Keratinocyte (primary cell): Measurements from ENCODE around the gene TAS2R39. TPM values are rescaled to one million over a fixed set of nuclear protein-coding genes. Genes with fewer than 3 reads are reported as not detected.
"Not testable (repeated sequence)": the region's sequence is repeated elsewhere in the genome, so short reads cannot be mapped to it uniquely, and the experiment has no call there.

Experiments
- DNase-seq: peaks from one replicate; pipeline ENCODE4 v3.0.0-alpha.2; 2011; ENCODE audit warnings: low read depth, missing footprints, low spot score
- FAIRE-seq: peaks from 2 replicates; lab custom pipeline; 2011; peaks lifted over from hg19 to GRCh38; lab: Jason Lieb, UNC
- H2AFZ ChIP-seq: 2 replicates; pipeline ENCODE4 v1.6.0; 2012; ENCODE audit warnings: low read length, control low read depth, inconsistent platforms; ENCODE audit not compliant: control insufficient read depth
- H3K27ac ChIP-seq: 2 replicates; pipeline ENCODE4 v1.5.1; 2011; ENCODE audit warnings: low read length; ENCODE audit not compliant: control insufficient read depth, insufficient read depth
- H3K27me3 ChIP-seq: 3 replicates; pipeline ENCODE4 v1.6.0; 2011; ENCODE audit warnings: low read length; ENCODE audit not compliant: control insufficient read depth, insufficient read depth; ENCODE audit errors: extremely low read depth
- H3K36me3 ChIP-seq, 2 experiments: 2 replicates in 1 of 2; 3 replicates in 1 of 2; pipeline ENCODE4 v1.5.1; 2011; ENCODE audit warnings: low read length in 2 of 2, mild to moderate bottlenecking in 1 of 2; ENCODE audit not compliant: control insufficient read depth in 2 of 2, insufficient read depth in 2 of 2; ENCODE audit errors: extremely low read depth in 1 of 2
- H3K4me1 ChIP-seq: 3 replicates; pipeline ENCODE4 v1.5.1; 2011; ENCODE audit warnings: low read length; ENCODE audit not compliant: control insufficient read depth, insufficient read depth; ENCODE audit errors: extremely low read depth
- H3K4me2 ChIP-seq: 3 replicates; pipeline ENCODE4 v1.6.0; 2011; ENCODE audit warnings: low read depth, low read length; ENCODE audit not compliant: control insufficient read depth, insufficient read depth; ENCODE audit errors: extremely low read depth
- H3K4me3 ChIP-seq, 3 experiments: fragments of 200-600 bp in 1 of 3; sonication (generic) in 1 of 3; 2 replicates in 2 of 3; 3 replicates in 1 of 3; pipeline ENCODE4 v1.5.1; 2011 to 2016; ENCODE audit warnings: low read length in 3 of 3, mild to moderate bottlenecking in 3 of 3, control low read depth in 2 of 3, inconsistent platforms in 1 of 3, low read depth in 1 of 3, mixed read lengths in 1 of 3, mixed run types in 1 of 3, moderate library complexity in 1 of 3; ENCODE audit not compliant: control insufficient read depth in 2 of 3, insufficient read depth in 2 of 3; ENCODE audit errors: extremely low read depth in 1 of 3
- H3K79me2 ChIP-seq: 2 replicates; pipeline ENCODE4 v1.6.0; 2012; ENCODE audit warnings: low read length; ENCODE audit not compliant: control insufficient read depth, insufficient read depth
- H3K9ac ChIP-seq: 3 replicates; pipeline ENCODE4 v1.6.0; 2011; ENCODE audit warnings: low read length; ENCODE audit not compliant: control insufficient read depth, insufficient read depth; ENCODE audit errors: extremely low read depth
- H3K9me1 ChIP-seq: 3 replicates; pipeline ENCODE4 v1.6.0; 2011; ENCODE audit warnings: low read length; ENCODE audit not compliant: control insufficient read depth, insufficient read depth; ENCODE audit errors: extremely low read depth
- H3K9me3 ChIP-seq: 2 replicates; pipeline ENCODE4 v1.5.1; 2012; ENCODE audit warnings: low read depth, low read length; ENCODE audit not compliant: control insufficient read depth
- H4K20me1 ChIP-seq: 3 replicates; pipeline ENCODE4 v1.6.0; 2011; ENCODE audit warnings: low read length; ENCODE audit not compliant: control insufficient read depth, insufficient read depth; ENCODE audit errors: extremely low read depth
- EZH2 ChIP-seq: IDR thresholded peaks from one replicate; pipeline ENCODE4 v1.6.1; 2012; ENCODE audit warnings: inconsistent platforms, mild to moderate bottlenecking, low read length, moderate library complexity
- dilution Hi-C: fragments of 300-500 bp; cut with MboI; formaldehyde crosslinking; loops from one replicate; pipeline ENCODE4 v1.7.0; 2020; ENCODE audit warnings: low sequenced_read_pairs; ENCODE audit not compliant: extremely low pct_ligation_motif_present
- polyA plus RNA-seq, 5 experiments: library from polyadenylated mRNA; depleted of rRNA in 3 of 5; stranded (reverse) in 3 of 5; stranded (forward) in 1 of 5; unstranded in 1 of 5; fragments of >200 nt; gene quantifications; 1 replicate in 1 of 5; 2 replicates in 3 of 5; 3 replicates in 1 of 5; pipeline versions ENCODE4 v1.2.1 to v1.2.3, GENCODE V29; 2011 to 2012; ENCODE audit warnings: missing spikeins in 2 of 5, low read depth in 1 of 5, low replicate concordance in 1 of 5
- TF ChIP-seq, protein P1 (sequence below), 3 experiments: IDR thresholded peaks in 1 of 3; conservative IDR thresholded peaks in 1 of 3; optimal IDR thresholded peaks in 1 of 3; 2 replicates in 2 of 3; 3 replicates in 1 of 3; pipeline versions ENCODE3 to v1.5.1; 2011; ENCODE audit warnings: low read length in 3 of 3, mild to moderate bottlenecking in 3 of 3, moderate library complexity in 2 of 3, control low read depth in 1 of 3, inconsistent platforms in 1 of 3; ENCODE audit not compliant: insufficient read depth in 2 of 3; ENCODE audit errors: extremely low read depth in 1 of 3

Gene TAS2R39
- polyA plus RNA-seq, 1 donor (not counting 4 experiments of a cell fraction or from before 2014, with no cell fraction given) = not detected

DNA sequence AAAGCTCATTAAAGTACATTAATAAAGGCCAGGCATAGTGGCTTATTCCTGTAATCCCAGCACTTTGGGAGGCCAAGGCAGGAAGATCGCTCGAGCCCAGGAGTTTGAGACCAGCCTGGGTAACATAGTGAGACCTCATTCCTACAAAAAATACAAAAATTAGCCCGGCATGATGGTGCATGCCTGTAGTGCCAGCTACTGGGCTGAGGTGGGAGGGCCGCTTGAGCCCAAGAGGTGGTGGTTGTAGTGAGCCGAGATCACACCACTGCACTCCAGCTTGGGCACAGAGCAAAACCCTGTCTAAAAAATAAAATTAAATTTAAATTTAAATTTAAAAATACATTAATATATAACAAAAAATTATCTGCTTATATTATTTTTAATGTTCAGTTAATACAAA, 7.1 kb upstream of the TAS2R39 start:
- Histone ChIP-seq H3K27ac (no peak overlapping the region), H3K27me3 (no peaks in the 10 kb centered on the region), H3K4me2 (no peak overlapping the region), H3K9me1 (no peaks in the 10 kb centered on the region), H3K79me2 (no peaks in the 10 kb centered on the region), H3K4me3 (no peak overlapping the region), H3K9ac (no peak overlapping the region), H3K9me3 (no peaks in the 10 kb centered on the region), H2AFZ (no peak overlapping the region), H3K36me3 (no peaks in the 10 kb centered on the region), H4K20me1 (no peaks in the 10 kb centered on the region), H3K4me1 (no peaks in the 10 kb centered on the region)
- no peak for TF ChIP-seq EZH2
- TF ChIP-seq, protein P1, sequence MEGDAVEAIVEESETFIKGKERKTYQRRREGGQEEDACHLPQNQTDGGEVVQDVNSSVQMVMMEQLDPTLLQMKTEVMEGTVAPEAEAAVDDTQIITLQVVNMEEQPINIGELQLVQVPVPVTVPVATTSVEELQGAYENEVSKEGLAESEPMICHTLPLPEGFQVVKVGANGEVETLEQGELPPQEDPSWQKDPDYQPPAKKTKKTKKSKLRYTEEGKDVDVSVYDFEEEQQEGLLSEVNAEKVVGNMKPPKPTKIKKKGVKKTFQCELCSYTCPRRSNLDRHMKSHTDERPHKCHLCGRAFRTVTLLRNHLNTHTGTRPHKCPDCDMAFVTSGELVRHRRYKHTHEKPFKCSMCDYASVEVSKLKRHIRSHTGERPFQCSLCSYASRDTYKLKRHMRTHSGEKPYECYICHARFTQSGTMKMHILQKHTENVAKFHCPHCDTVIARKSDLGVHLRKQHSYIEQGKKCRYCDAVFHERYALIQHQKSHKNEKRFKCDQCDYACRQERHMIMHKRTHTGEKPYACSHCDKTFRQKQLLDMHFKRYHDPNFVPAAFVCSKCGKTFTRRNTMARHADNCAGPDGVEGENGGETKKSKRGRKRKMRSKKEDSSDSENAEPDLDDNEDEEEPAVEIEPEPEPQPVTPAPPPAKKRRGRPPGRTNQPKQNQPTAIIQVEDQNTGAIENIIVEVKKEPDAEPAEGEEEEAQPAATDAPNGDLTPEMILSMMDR (optimal IDR thresholded peaks at IDR 0.05 in 1 of 3, IDR thresholded peaks at IDR 0.05 in 1 of 3, conservative IDR thresholded peaks at IDR 0.05 in 1 of 3; ENCODE audit: extremely low read depth in 1 of 3, insufficient read depth in 2 of 3, low read length in 3 of 3) = no peak
- dilution Hi-C loops = no loop called here
- no peak for FAIRE-seq
- no peak for DNase-seq

DNA sequence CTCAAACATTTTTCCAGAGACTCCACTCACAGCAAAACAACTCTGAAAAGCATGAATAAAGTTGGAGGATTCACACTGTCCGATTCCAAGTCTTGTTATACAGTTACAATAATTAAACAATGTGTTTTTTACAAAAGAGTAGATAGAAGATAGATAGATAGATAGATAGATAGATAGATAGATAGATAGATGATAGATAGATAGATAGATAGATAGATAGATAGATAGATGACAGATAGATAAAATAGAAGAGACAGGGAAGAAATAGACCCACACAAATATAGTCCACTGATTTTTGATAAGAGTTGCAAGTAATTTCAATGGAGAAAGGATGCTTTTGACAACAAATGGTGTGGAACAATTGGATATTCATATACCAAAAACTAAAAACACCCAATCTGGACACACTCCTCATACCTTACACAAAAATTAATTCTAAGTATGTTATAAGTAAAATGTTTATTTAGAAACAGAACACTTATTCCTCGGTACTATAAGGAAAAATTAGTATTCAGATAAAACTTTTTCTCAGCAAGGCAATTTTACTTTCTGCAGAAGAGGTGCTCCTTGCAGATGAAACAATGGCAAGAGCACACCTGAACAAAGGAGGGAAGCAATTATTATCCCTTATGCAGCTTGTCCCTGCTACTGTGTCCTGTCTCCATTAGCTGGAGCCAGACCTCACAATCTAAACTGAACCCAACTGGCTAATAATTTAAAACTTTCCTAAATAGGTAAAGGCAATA, 5.7 kb upstream of the TAS2R39 start:
- dilution Hi-C loops = no loop called here
- Histone ChIP-seq H3K4me3 (no peak overlapping the region), H2AFZ (no peak overlapping the region), H3K9me3 (no peaks in the 10 kb centered on the region), H3K9ac (no peak overlapping the region), H3K4me2 (no peak overlapping the region), H3K4me1 (no peaks in the 10 kb centered on the region), H3K9me1 (no peaks in the 10 kb centered on the region), H4K20me1 (no peaks in the 10 kb centered on the region), H3K79me2 (no peaks in the 10 kb centered on the region), H3K27ac (no peak overlapping the region), H3K27me3 (no peaks in the 10 kb centered on the region), H3K36me3 (no peaks in the 10 kb centered on the region)
- DNase-seq (no peak), FAIRE-seq (no peak)
- TF ChIP-seq, protein P1 (optimal IDR thresholded peaks at IDR 0.05 in 1 of 3, IDR thresholded peaks at IDR 0.05 in 1 of 3, conservative IDR thresholded peaks at IDR 0.05 in 1 of 3; ENCODE audit: extremely low read depth in 1 of 3, insufficient read depth in 2 of 3, low read length in 3 of 3) = no peak
- TF ChIP-seq EZH2 = no peak

DNA sequence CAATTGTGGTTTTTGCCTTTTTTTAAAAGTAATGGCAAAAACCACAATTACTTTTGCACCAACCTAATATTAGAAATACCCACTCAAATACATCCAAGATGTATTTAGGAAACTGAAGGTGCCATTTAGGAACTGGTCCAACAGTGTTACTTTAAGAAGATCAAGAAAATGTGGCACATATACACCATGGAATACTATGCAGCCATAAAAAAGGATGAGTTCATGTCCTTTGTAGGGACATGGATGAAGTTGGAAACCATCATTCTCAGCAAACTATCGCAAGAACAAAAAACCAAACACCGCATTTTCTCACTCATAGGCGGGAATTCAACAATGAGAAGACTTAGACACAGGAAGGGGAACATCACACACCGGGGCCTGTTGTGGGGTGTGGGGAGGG, 2.4 kb upstream of the TAS2R39 start:
- H3K36me3 ChIP-seq, H3K27ac ChIP-seq, H3K79me2 ChIP-seq, H2AFZ ChIP-seq, dilution Hi-C loops, DNase-seq, H3K4me2 ChIP-seq, H3K27me3 ChIP-seq, H3K4me1 ChIP-seq, H3K9me1 ChIP-seq, H3K9ac ChIP-seq, FAIRE-seq, H3K9me3 ChIP-seq, H3K4me3 ChIP-seq, H4K20me1 ChIP-seq: not testable (repeated sequence)
